GM21360 (cell line): Measurements from ENCODE around the gene PLAAT4.
A peak's percentile ranks its signal among the peaks of the same experiment; 100 is the strongest.
"Not testable (repeated sequence)": the region's sequence is repeated elsewhere in the genome, so short reads cannot be mapped to it uniquely, and the experiment has no call there.

Experiments
- ATAC-seq: cut with Tn5 transposase; IDR thresholded peaks from one replicate; pipeline ENCODE4 v1.9.1; 2021; ENCODE audit warnings: mild to moderate bottlenecking, moderate library complexity; ENCODE audit not compliant: unreplicated experiment

PLAAT4 gene

DNA sequence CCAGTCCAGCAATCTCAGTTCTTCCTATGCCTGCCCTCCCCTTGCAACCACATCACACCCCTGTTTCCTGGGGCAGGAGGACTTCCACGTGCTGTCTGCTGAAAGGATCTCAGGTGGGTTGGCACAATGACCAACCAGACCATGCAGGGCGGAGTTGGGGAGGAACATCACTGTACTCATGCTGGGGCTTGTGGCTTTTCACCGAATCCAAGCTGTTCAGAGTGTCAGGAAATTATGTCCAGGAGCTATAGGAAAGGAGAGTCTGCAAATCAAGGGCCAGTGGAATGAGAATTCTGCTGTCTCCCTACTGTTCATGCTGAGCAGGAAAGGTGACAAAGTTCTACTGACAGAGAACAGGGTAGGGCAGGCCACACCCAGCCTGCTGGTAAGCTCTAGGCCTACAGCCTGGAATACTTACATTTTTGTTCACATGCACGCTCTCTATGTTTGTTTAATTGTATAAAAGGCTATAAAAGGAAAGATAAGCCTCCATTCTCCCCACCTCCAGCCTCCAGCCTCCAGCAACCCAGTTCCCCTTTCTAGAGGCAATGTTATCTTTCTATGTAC is 28.3 kb downstream of the PLAAT4 start:
- ATAC-seq: no peak

GRCh38 chr11:63567044-63567840 is 30.6 kb downstream of the PLAAT4 start:
- peak; percentile 70 for ATAC-seq

GRCh38 chr11:63569570-63569969 is 33.0 kb downstream of the PLAAT4 start:
- ATAC-seq: no peak

DNA sequence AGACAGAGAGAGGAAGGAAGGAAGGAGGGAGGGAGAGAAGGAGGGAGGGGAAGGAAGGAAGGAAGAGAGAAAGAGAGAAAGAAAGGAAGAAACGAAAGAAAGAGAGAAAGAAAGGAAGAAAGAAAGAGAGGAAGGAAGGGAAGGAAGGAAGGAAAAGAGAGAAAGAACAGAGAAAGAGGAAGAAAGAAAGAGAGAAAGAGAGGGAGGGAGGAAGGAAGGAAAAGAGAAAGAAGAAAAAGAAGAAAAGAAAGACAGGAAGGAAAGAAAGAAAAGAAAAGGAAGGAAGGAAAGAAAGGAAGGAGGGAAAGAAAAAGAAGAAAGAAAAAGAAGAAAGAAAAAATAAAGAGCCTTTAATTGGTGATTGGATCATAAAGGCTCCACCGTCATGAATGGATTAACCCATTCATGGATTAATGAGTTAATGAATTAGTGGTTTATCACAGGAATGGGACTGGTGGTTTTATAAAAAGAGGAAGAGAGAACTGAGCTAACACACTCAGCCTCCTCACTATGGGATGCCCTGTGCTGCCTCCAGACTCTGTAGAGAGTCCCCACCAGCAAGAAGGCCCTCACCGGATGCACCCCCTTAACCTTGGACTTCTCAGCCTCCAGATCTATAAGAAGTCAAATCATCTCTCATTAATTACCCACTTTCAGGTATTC is 35.5 kb downstream of the PLAAT4 start:
- ATAC-seq: no peak

GRCh38 chr11:63573881-63574855 is 37.6 kb downstream of the PLAAT4 start:
- ATAC-seq: peak; percentile 53

DNA sequence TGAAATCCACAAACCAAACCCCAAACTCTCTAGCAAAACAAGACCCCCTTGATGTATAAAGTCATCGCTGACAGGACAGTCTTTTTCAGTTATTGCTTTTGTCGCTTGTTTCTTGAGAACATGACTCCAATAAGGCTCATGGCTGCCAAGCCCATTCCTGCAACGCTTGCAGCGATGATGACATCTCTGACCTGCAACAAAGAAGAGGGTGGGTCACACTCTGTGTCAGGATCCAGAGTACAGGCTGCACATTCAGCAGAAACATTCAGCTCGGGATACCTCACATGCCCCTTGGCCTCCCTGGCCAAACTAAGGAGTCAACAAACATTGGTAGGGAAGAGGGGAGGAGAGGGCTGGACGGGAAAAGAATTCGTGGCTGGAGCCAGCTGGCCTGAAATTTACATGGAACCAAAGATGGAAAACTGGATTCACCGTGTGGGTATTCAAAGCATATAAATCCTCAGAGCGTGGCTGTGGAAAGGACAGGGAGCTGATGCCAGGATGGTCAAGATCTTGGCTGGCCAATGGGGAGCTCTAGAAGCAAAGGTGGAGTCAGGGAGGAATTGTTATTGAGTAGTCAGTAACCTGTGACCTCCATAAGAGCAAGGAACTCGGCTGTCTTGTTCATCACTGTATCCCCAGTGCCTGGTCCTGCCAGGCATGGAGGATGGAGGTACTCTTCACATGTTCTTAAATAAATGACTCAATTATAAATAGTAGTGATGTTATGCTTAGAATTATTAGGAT is 38.4 kb downstream of the PLAAT4 start:
- no peak for ATAC-seq

GRCh38 chr11:63578882-63579281 is 42.3 kb downstream of the PLAAT4 start:
- not testable (repeated sequence) for ATAC-seq

DNA sequence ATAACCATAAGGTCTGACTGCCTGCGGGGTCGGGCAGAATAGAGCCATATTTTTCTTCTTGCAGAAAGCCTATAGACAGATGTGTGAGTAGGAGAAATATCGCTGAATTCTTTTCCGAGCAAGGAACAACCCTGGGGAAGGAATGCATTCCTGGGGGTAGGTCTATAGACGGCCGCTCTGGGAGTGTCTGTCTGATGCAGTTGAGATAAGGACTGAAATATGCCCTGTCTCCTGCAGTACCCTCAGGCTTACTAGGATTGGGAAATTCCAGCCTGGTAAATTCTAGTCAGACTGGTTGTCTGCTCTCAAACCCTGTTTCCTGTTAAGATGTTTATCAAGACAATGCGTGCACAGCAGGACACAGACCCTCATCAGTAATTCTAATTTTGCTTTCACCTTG is 44.6 kb downstream of the PLAAT4 start:
- not testable (repeated sequence) for ATAC-seq

DNA sequence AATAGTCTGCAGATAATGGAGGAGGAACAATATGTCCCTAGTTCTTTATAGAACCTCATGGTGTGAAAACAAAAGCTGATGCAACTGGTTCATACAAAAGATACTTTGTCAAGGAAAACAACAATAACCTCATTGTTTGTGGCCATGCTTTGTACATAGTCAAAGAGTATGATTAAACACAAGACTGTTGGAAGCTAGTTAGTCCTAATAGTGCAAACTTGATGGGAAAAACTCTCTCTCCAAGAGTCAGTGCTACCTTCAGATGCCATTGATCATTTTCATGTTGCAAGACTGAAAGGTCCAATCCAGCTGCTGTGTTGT is 46.7 kb downstream of the PLAAT4 start:
- ATAC-seq: no peak

- ATAC-seq: no peak
These were observed 50.0 kb downstream of the PLAAT4 start for GRCh38 chr11:63586451-63587166.

DNA sequence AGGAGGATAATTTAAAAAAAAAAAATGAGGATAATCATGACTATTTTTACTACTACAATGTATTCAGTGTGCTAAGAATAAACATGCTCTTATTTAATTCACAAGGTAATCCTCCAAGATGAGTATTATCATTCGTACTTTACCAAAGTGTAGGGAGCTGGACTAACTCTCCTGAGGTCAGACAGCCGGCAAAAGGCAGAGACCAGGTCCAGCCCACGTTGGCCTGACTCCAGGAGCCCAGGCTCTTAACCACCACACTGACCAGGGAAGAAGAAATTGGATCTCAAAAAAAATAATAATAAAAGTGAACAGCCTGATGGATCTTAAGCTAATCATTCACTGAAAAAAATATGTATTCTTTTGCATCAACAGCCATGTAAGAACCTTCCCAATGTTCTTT is 52.4 kb downstream of the PLAAT4 start:
- no peak for ATAC-seq

DNA sequence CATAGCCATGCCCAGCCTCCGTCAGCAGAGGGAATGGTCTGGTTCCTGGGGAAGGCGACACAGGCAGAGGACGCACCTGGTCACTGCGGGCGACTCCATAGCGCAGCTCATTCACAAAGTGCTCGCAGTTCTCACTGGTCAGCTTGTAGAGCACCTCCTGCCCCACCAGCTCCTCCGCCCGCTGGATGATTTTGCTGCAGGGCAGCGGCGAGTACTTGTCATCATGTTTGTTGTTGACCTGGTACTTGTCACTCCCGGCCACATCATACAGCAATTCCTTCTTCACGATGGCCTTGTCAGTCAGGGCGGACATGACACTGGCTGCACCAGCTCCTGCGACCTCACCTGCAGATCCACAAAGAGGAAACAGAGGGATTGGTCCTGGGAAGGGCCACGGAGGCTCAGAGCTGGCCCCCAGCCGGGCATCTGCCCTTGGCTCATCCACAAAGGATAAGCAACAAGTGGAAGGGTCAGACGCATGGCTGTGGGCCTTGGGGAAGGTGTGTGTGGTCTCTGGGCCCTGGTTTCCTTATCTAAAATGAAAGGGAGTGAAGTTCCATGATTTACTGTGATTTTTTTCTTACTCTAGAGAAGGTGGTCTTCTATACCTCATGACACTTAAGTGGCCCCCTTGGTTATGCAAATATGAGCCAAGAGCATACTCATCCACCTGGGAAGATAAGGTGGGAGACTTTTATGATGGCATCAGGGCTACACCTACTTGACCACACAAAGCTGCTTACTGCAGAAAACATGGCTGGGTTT is 53.6 kb downstream of the PLAAT4 start:
- no peak for ATAC-seq

DNA sequence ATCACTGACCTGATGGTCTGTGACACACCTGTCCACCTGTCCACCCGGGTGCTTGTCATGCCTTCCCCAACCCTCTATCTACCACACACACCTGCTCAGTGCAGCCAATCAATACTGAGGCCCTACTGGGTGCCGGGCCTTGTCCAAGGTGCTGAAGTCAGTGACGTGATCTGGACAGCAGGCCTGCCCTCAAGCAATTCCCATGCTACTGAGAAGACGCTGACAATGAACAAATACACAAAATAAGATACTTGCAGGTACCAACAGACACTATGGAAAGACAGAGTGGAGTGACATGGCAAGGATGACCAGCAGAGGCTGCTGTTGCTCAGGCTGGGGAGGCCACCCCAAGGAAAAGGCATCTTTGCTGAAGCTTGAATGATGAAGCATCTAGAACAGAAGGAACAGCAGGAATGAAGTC is 56.4 kb downstream of the PLAAT4 start:
- no peak for ATAC-seq

GRCh38 chr11:63595296-63595695 is 58.7 kb downstream of the PLAAT4 start:
- no peak for ATAC-seq
